ENCODE results near the gene GNAO1.

- TF ChIP-seq EZH2 (optimal IDR thresholded peaks at IDR 0.05; ENCODE audit: low read depth, low read length): no peak
- no peak for TF ChIP-seq CTCF (IDR thresholded peaks at IDR 0.05; ENCODE audit: low read length)
- TF ChIP-seq EZH2phosphoT487 (IDR thresholded peaks at IDR 0.05; ENCODE audit: low read length): no peak
These were observed 46.9 kb downstream of the GNAO1 start for GRCh38 chr16:56238188-56238587.

All from MM.1S (cell line).